EL (cell line): Measurements from ENCODE around the gene FBXO17.
A peak's percentile ranks its signal among the peaks of the same experiment; 100 is the strongest.
"Not testable (repeated sequence)": the region's sequence is repeated elsewhere in the genome, so short reads cannot be mapped to it uniquely, and the experiment has no call there.

Experiments used
- DNase-seq: peaks from one replicate; pipeline ENCODE4 v3.0.0-alpha.2; 2016

Gene FBXO17

DNA sequence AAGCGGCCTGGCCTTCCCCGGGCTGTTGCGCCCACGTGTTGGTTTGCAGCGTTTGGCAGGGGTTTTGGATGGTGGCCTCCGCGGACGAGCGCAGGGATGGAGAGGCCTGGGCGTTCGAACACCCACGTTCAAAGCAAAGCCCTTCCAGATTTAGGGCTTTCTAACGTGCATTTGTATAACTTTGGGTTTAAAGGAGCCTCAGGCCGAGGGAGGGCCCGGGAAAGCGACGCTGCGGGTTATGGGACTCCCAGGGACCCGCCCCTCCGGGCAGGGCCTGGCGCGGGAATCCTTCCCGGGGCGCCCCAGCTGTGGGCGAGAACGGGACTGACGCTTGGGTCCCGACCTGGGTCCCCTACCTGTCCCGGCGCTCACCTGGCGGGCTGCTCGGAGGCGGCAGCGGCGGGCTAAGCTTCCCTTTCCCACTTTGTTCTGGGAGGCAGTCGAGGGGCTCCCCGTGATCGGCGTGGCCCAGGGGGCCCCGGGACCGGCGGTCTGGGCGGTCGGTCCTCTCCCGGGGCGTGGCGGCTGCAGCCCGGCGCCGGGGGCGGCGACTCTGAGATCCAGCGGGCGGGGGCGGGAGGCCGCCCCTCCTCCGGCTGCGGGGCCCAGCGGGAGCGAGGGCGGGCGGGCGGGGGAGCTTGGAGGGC lies at the start of gene FBXO17:
FBXO17 (minus strand) TSS at position 529 of the 647 bp plus-strand sequence. CDS start 25,423 bp downstream, outside the sequence.
- DNase-seq, result peak; percentile 71

GRCh38 chr19:39024875-39025641 lies 49.5 kb upstream of the FBXO17 start:
- DNase-seq, result no peak

DNA sequence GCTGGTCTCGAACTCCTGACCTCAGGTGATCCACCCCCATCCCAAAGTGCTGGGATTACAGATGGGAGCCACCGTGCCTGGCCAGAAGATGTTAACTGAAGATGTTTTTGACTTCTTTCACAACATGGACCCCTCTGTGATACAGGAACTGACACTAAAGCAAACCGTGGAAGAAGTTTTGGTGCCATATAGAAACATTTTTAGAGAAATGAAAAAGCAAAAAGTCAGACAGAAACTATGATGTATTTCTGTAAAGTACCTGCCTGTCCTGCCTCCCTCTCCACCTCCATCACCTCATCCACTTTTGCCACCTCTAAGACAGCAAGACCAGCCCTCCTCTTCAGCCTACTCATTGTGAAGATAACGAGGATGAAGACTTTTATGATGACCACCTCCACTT lies 45.5 kb upstream of the FBXO17 start:
- no peak for DNase-seq

- no peak for DNase-seq
Measured at GRCh38 chr19:39017646-39018045, 42.1 kb upstream of the FBXO17 start.

- DNase-seq, result no peak
Measured at GRCh38 chr19:39017026-39017425, 41.5 kb upstream of the FBXO17 start.

GRCh38 chr19:39014037-39014436 lies 38.5 kb upstream of the FBXO17 start:
- DNase-seq, result no peak

DNA sequence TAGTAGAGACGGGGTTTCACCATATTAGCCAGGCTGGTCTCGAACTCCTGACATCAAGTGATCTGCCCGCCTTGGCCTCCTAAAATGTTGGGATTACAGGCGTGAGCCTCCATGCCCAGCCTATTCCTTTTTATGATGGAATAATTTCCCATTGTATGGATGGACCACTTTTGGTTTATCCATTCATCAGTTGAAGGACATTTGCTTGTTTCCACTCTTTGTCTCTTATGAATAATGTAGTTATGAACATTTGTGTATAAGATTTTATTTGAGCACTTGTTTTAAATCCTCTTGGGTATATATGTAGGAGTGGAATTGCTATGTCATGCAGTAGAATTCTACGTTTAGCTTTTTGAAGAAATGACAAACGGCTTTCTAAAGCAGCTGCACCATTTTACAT lies 33.5 kb upstream of the FBXO17 start:
- no peak for DNase-seq

- DNase-seq, result no peak
Measured at GRCh38 chr19:39008137-39008536, 32.6 kb upstream of the FBXO17 start.

DNA sequence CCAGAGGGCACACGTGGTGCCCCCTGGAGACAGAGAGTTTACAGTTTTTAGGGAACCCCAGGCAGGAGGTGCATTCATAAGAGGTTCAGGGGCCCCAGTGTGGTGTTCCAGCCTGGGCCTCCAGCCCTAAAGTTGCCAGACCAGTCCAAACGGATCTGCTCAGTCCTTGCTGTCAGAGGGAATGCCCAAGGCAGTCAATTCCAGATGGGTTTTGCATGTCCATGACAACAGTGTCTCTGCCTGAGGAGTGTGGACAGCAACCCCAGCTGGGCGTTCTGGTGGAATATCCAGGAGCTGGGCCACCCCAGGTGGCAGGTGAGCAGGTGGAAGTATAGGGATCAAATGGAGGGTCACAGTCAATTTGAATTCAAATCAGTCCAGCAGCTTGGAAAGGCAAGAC lies 31.6 kb upstream of the FBXO17 start:
- no peak for DNase-seq

DNA sequence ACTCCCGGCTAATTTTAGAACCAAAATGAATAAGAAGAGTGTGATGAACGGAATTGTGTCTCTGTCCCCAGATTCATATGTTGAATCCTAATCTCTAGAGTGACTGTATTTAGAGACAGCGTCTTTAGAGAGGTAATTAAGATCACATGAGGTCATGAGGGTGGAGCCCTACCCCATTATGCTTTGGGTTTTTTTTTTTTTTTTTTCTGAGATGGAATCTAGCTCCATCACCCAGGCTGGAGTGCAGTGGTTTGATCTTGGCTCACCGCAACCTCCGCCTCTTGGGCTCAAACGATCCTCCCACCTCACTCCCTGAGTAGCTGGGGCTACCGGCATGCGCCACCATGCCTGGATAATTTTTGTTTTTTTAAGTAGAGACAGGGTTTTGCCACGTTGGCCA lies 28.9 kb upstream of the FBXO17 start:
- no peak for DNase-seq

- no peak for DNase-seq
Measured at GRCh38 chr19:39003796-39004195, 28.3 kb upstream of the FBXO17 start.

GRCh38 chr19:39003188-39003587 lies 27.6 kb upstream of the FBXO17 start:
- no peak for DNase-seq

GRCh38 chr19:39001041-39001440 lies 25.5 kb upstream of the FBXO17 start:
- DNase-seq, result no peak

- not testable (repeated sequence) for DNase-seq
Measured at GRCh38 chr19:38997576-38997975, 22.0 kb upstream of the FBXO17 start.

GRCh38 chr19:38993271-38993670 lies 17.7 kb upstream of the FBXO17 start:
- DNase-seq, result peak; percentile 84

DNA sequence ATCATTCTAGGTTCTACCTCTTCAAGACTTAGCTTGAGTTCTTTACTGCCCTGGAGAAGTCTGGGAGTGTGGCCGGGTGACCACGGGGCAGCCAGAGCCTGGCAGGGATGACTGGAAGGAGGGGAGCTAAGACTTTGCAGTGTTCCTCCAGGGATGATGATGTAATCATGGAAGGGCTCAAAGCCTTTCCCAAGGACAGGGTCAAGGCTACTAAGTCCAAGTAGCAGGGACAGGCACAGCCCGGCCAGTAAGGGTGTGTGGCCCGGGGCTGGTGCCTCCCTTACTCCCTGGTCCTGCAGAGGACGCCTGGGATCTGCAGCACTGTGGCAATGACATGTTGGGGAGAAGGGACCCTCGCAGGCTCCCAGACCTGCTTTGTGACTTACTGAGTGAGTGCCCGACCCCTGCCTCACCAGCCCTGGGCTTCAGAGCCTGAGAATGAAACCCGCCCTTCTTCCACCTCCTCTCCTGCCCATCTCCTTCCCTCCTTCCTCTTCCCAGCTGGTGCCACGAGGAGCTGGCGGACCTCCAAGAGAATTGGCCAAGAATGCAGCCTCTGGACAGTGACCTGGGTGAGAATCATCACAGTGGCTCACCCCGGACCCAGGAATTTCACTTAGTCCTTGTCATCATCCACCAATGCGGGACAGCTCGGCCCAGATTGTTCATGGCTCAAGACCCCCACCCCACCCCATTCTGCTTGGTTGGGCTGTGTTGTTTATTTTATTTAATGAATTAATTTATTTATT lies 15.6 kb upstream of the FBXO17 start:
- DNase-seq, result peak; percentile 76

DNA sequence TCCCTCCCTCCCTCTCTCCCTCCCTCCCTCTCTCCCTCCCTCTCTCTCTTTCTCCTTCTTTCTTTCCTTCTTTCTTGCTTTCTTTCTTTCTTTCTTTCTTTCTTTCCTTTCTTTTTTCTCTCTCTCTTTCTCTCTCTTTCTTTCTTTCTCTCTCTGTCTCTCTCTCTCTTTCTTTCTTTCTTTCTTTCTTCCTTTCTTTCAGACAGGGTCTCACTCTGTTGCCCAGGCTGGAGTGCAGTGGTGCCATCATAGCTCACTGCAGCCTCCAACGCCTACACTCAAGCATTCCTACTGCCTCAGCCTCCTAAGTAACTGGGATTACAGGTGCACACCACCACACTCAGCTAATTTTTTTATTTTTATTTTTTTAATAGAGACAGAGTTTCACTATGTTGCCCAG lies 14.1 kb upstream of the FBXO17 start:
- not testable (repeated sequence) for DNase-seq

DNA sequence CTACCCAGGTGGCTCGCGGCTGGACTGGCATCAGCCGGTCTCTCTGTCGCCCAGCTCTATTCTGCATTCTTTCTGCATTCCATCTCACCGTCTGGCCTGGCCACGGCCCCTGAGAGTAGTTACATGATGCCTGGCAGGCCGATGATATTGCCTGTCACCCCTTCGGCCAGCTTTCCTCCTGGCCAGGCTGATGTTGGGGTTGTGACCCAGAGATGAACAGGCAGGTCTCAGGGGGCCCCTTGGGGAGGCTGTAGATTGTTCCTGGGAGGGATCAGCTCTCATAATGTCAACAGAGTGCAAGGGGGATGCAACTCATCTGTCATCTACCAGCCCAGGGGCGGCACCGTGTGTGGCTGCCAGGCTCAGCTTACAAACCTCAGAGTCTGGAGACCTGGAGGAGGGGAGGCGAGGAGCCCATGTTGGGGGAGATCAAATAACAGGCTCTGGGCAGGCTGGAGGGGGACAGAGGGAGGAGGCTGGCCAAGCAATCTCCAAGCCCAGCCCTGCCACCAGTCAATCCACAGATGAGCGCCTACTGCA lies 13.6 kb upstream of the FBXO17 start:
- DNase-seq, result peak; percentile 22

- not testable (repeated sequence) for DNase-seq
Measured at GRCh38 chr19:38988627-38989026, 13.1 kb upstream of the FBXO17 start.

DNA sequence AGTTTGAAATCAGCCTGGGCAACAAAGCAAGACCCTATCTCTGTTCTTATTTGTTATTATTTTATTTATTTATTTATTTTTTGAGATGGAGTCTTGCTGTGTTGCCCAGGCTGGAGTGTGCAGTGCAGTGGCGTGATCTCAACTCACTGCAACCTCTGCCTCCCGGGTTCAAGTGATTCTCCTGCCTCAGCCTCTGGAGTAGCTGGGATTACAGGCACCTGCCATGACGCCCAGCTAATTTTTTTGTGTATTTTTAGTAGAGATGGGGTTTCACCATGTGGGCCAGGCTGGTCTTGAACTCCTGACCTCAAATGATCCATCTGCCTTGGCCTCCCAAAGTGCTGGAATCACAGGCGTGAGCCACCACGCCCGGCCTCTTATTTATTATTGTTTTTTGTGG lies 12.2 kb upstream of the FBXO17 start:
- DNase-seq, result not testable (repeated sequence)

DNA sequence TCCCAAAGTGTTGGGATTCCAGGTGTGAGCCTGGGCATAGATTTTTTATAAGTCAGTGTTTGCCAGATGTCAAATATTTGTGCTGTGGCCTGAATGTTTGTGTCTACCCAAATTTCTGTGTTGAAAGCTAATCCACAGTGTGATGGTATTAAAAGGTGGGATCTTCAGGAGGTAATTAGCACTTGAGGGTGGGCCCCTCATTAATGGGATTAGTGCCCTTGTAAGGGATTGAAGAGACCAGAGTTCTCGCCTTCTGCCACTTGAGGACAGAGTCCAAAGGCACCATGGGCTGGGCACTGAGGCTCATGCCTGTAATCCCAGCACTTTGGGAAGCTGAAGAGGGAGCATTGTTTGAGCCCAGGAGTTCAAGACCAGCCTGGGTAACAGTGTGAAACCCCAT lies 9.7 kb upstream of the FBXO17 start:
- no peak for DNase-seq

DNA sequence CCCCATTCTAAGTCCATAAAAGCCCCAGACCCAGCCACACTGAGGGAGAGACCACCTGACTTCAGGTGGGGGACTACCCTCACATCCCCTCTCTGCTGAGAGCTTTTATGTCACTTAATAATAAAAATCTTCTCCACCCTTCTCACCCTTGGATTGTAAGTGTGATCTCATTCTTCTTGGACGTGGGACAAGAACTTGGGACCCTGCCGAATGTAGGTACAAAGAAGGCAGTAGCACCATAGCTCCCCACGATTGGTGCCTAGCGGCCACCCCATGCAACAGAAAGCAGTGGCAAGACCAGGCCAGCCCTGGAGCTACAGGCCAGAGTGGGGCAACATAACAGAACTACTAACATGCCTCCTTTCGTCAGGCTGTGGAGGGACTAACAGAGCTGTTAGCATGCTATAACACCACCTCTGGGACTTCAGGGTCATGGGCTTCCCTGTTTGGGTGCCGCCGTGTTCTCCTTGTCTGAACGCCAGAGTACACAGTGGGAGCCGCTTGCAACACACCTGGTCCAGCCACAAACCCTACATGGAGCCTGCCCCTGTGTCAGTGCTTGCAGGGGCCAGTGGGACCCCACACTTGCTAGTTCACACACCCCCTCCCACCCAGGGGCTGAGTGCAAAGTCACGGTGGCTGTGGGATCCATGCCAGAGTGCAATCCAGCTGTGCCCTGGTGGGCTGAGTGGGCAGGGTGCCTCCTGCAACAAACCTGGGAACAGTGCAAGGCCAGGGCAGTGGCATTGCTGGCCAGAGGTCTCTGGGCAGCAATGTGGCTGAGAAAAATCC lies 5.2 kb upstream of the FBXO17 start:
- DNase-seq, result no peak

- DNase-seq, result no peak
Measured at GRCh38 chr19:38979812-38980211, 4.3 kb upstream of the FBXO17 start.
